SKM-1 (cell line): Measurements from ENCODE around the gene JPH3.
"Not testable (repeated sequence)": the region's sequence is repeated elsewhere in the genome, so short reads cannot be mapped to it uniquely, and the experiment has no call there.

Experiments used
- DNase-seq: peaks from one replicate; lab custom pipeline; 2025; ENCODE audit not compliant: unreplicated experiment; lab: John Stamatoyannopoulos, UW

The JPH3 gene

GRCh38 chr16:87572959-87573358 is 29.3 kb upstream of the JPH3 start:
- no peak for DNase-seq

DNA sequence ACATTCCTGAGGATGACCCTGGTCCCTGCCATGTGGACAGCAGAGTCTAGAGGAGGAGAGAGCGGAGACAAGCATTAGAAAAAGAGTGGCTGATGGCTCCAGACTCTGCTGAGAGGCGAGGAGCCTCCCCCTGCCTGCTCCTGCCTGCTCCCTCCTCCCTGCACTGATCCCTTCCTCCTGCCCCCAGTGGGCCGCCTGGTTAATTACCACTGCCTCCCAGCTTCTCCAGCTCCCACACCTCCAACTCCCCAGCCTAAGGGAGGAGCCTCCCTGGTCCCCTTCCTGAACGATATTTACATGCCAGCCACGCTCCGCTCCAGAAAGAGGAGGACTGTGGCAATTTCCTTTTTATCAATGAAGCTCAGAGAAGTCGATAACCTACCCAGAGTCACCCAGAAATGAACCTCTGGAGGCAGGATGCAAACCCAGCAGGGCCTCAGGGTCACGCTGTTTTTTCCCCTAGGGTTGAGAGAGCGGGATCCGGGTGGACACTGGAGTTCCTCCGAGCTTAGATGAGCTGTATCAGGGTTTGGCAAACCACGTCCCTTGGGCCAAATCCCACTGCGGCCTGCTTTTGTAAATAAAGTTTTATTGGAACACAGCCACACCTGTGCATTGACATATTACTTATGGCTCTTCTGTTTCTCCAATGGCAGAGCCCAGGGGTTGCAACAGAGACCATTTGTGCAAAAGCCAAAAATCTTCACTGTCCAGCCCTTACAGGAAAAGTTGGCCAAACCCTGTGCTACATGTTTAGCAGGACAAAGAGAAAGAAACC is 27.1 kb upstream of the JPH3 start:
- DNase-seq = no peak

GRCh38 chr16:87576171-87576570 is 26.1 kb upstream of the JPH3 start:
- no peak for DNase-seq

DNA sequence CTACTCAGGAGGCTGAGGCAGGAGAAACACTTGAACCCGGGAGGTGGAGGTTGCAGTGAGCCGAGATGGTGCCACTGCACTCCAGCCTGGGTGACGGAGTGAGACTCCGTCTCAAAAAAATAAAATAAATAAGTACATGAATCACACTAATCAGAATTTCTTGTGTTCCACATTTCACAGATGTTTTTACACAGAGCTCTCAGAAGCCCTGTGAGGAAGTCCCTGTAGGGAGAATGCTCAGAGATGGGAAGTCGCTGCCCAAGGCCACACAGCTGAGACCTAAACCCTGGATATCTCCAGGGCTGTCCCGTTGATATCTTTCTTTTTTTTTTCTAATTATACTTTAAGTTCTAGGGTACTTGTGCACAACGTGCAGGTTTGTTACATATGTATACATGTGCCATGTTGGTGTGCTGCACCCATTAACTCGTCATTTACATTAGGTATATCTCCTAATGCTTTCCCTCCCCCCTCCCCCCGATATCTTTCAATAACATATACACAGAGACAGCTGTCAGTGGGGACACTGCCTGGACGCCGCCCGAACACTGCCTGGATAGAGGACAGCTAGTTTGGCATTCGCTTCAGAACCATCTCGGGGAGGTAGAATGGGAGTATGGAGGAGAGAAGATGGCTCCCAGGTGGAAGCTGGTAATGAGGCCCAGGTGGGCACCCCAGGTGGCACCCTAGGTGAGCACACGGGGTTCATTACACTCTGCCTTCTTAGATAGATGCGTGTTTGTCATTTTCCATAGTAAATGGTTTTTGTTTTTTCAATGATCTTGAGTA is 24.0 kb upstream of the JPH3 start:
- not testable (repeated sequence) for DNase-seq

GRCh38 chr16:87579691-87580090 is 22.6 kb upstream of the JPH3 start:
- no peak for DNase-seq

DNA sequence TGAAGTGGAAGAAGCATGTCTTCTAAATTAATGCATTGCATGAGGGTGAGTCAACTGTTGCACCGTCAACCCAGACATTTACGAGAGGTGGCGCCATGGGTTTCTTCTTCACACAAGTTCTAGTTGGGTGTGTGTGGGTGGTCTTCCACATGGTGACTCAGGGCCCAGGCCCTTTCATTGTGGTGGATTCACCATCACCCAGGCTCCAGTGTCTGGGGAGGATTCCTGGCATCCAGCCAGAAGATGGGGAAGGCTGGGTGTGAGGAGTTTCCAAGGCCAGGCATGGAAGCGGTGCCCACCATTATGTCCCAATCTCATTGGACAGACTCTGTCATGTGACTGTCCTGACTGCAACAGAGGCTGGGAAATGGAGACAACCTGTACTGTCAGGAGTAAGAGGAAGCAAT is 21.4 kb upstream of the JPH3 start:
- DNase-seq = no peak

- no peak for DNase-seq
Observed at GRCh38 chr16:87581857-87582215, 20.5 kb upstream of the JPH3 start.

GRCh38 chr16:87582216-87582965 is 19.9 kb upstream of the JPH3 start:
- no peak for DNase-seq

- DNase-seq = no peak
Observed at GRCh38 chr16:87582966-87583325, 19.4 kb upstream of the JPH3 start.

DNA sequence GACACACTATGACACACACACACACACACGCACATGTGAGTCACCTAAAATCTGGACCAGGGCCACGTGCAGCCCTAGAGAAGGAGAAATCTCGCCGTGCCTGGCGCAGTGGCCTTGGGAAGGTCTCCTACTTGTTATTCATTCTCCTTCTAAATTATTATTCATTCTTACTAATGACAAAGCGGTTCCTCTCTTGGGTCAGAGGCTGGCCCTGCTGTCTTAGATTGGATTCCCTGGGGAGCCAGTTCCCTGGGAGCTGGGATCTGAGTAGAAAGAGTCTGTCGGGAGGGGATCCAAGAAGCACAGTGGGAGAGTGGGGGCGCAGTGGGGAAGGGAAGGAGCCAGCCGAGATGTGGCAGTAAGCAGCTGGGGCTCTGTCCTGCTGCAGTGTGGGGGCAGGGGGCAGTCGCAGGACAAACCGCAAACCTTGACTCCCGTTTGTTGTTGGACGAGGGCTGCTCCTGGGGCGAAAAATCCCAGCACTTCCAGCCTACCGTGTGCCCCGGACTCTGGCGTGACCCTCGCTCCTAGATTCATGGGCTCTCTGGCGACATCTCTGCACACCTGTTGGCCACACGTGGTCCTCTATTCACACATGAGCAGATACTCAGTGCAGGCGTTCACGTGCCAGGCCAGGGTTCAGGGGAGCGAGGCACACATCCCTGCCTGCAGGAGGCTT is 18.7 kb upstream of the JPH3 start:
- no peak for DNase-seq

- DNase-seq = no peak
Observed at GRCh38 chr16:87584271-87584670, 18.0 kb upstream of the JPH3 start.

DNA sequence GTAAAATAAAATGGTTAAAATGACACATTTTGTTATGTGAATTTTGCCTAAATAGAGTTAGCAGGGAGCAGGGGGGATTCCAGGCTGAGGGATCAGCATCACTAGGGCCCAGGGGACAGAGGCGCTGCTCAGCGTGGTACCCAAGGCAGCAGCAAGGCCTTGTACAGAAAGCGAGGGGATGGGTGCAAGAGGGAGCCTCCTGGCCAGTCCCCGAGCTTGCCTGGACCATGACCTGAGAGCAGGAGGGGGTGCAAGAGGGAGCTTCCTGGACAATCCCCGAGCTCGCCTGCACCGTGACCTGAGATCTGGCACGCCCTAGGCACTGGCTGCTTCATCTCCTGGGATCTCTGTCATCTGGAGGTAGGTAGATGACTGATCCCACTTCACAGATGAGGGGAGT is 17.3 kb upstream of the JPH3 start:
- DNase-seq = no peak

DNA sequence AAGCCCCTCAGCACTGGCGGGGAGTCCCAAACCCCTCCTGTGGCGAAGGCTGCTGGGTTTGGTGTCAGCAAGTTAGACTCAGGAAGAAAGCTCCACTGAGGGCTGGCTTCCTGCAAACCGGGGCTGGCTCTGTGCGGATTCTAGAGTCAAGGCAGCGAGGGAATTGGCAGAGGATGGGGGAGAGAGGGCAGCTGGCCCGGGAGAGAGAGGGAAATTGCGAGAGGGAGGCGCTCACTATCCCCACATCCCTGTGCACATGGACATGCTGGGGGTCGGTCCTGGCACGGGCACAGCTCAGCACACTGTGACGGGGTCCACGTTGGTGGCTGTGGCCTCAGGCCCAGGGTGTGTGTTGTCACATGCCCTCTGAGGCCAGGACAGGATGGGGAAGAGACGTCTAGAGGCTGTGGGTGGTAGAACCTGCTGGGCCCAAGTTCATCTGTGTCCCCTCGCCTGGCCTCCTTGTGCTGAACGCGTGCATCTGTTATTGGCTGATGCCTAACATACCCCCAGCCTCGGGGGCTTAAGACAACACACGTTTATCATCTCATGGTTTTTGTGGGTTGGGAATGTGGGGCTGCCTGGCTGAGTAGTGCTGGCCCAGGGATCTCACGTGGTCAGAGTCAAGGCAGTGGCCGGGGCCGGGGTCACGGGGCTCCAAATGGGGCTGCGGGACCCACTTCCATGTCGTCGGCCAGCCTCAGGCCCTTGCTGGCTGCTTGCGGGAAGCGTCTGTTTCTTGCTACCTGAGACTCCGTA is 16.7 kb upstream of the JPH3 start:
- no peak for DNase-seq

- DNase-seq = no peak
Observed at GRCh38 chr16:87586201-87586782, 16.0 kb upstream of the JPH3 start.

- no peak for DNase-seq
Observed at GRCh38 chr16:87587636-87588035, 14.7 kb upstream of the JPH3 start.

DNA sequence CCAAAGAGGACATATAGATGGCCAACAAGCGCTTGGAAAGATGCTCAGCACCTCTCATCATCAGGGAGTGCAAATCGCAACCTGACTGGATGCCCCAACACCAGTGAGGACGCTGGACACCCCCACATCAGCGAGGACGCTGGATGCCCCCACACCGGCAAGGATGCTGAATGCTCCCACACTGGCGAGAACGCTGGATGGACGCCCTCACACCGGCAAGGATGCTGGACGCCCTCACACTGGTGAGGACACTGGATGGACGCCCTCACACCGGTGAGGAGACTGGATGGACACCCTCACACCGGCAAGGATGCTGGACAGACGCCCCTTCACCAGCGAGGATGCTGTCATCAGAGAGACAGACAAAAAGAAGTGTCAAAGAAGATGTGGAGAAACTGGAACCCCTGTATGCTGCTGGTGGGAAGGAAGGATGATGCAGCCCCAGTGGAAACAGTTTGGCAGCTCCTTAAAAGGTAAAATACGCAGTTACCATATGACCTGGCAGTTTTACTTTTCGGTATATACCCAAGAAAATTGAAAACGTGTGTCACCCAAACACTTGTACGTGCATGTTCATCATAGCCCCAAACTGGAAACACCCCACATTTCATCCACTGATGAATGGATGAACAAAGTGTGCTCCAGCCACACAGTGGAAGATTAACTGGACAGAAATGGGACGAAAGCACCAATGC is 10.1 kb upstream of the JPH3 start:
- no peak for DNase-seq

DNA sequence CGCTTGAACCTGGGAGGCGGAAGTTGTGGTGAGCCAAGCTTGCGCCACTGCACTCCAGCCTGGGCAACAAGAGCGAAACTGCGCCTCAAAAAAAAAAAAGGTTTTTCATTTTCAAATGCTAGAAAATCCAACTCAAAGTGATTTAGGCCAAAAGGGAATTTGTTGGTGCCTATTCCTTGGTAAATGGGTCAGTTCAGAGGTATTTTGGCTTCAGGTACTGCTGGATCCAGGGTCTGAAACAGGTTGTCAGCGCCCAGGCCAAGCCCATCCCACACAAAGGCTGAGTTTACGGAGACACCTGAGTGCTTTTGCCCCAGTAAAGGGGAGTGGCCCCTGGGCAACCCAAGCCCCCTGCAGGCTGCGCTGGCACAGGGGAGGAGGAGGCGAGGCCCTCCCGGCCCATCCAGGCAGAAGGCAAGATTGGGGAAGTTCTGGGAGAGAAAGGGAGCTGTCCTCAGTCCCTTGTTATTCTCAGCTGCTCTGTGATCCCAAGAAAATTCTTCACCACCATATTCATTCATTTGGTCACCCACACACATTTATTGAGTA is 8.5 kb upstream of the JPH3 start:
- no peak for DNase-seq

DNA sequence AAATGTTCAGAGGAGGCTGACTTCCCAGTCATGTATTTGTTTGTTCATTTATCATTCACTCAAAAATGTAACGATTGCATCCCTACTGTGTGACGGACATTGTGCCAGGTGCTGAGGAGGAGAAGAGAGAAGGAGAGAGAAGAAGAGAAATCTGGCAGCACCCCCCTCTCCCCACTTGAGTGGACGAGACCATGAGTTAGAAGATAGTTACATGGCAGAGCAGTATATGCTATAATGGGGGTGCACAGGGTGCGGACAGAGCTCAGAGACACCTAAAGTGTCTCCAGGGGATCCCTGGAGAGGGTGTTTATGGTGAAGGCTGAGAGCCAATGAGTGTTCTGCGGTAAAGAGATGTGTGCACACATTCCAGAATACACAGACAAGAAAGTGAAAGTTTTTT is 6.6 kb upstream of the JPH3 start:
- DNase-seq = no peak

DNA sequence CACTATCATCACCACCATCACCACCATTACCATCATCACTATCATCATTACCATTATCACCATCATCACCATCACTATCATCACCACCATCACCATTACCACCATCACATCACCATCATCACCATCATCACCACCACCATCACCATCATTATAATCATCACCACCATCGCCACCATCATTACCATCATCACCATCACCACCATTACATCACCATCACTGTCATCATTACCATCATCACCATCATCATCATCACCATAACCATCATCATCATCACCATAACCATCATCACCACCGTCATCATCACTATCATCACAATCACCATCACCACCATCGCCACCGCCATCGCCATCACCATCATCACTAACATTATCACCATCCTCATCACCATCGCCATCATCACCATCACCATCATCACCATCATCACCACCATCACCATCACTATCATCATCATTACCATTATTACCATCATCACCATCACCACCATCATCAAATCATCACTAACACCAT is 4.9 kb upstream of the JPH3 start:
- no peak for DNase-seq
